Measurements from ENCODE around the gene TSPAN3. TPM values are rescaled to one million over a fixed set of nuclear protein-coding genes. Genes with fewer than 3 reads are reported as not detected.

Gene TSPAN3
- total and polyA plus RNA-seq, 2 donors (not counting 1 experiment from before 2014, with no cell fraction given) = 109 to 130 TPM

DNA sequence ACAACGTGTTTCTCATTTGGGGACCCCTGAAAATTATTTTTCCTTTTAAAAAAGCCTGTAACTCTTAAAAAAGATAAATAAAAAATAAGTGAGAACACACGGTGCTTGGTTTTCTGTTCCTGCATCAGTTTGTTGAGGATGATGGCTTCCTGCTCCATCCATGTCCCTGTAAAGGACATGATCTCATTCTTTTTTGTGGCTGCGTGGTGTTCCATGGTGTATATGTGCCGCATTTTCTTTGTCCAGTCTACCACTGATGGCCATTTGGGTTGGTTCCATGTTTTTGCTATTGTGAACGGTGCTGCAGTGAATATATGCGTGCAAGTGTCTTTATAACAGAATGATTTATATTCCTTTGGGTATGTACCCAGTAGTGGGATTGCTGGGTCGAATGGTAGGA, 2.3 kb downstream of the TSPAN3 start:
- H3K27ac Mint-ChIP-seq = peak overlapping the region; percentile 81

More for the DNA sequence above, 2.3 kb downstream of the TSPAN3 start:
- Histone ChIP-seq H3K9ac (ENCODE audit: low read length) (peak overlapping the region; percentile 94), H3K27me3 (replicated peaks in 1 of 4; ENCODE audit: control extremely low read depth in 1 of 4, control insufficient read depth in 3 of 4, insufficient read depth in 4 of 4, low read length in 3 of 4) (no peaks in the 10 kb centered on the region), H3K9me3 (ENCODE audit: control extremely low read depth in 1 of 3, control insufficient read depth in 2 of 3, insufficient read depth in 1 of 3, low read length in 2 of 3) (no peaks in the 10 kb centered on the region), H3K4me2 (replicated peaks; ENCODE audit: low read depth, low read length, poor library complexity, severe bottlenecking) (peak overlapping the region; percentile 81), H3K4me1 (ENCODE audit: control insufficient read depth in 2 of 2, insufficient read depth in 2 of 2, low read length in 2 of 2) (peaks cover 66 to 69% of the 10 kb centered on the region in 2 donors), H3K27ac (ENCODE audit: low read length in 2 of 2) (peak overlapping the region; percentile 84 to 89), H3K4me3 (ENCODE audit: control extremely low read depth in 1 of 5, extremely low read depth in 1 of 5, insufficient read depth in 1 of 5, low read depth in 2 of 5, low read length in 4 of 5) (peak overlapping the region in 1 of 5 experiments; percentile 92), H2AFZ (ENCODE audit: insufficient read depth, low read depth, low read length, poor library complexity, severe bottlenecking) (no peak overlapping the region), H3K36me3 (replicated peaks in 1 of 2; ENCODE audit: control extremely low read depth in 1 of 2, control insufficient read depth in 1 of 2, extremely low read depth in 1 of 2, insufficient read depth in 2 of 2, low read length in 1 of 2) (peaks cover 0 to 14% of the 10 kb centered on the region in 2 experiments), H4K20me1 (ENCODE audit: control insufficient read depth, insufficient read depth, low read length, poor library complexity, severe bottlenecking) (peaks cover 8% of the 10 kb centered on the region), H3K79me2 (ENCODE audit: control insufficient read depth, insufficient read depth, low read length) (peaks cover 82% of the 10 kb centered on the region)
- intact Hi-C loops (cut with micrococcal nuclease) = loop anchor here (5.0 kb wide), 1 partner anchor 36 kb away; no protein-coding TSS in a partner anchor
- 90% methylated on average over 2 of the region's 7 CpGs for WGBS (ENCODE audit: insufficient coverage)
- ChIA-PET CTCF (interaction anchor here (1.2 to 2.6 kb wide), 5 partner anchors 33 to 122 kb away, joined by 3 to 7 read pairs (median 4); no protein-coding TSS in a partner anchor), POLR2A (no interaction called here)
- no peak for TF ChIP-seq EZH2 (IDR thresholded peaks at IDR 0.05; ENCODE audit: borderline replicate concordance, insufficient read depth, low read depth, low read length, poor library complexity, severe bottlenecking)
- TF ChIP-seq, protein P1, sequence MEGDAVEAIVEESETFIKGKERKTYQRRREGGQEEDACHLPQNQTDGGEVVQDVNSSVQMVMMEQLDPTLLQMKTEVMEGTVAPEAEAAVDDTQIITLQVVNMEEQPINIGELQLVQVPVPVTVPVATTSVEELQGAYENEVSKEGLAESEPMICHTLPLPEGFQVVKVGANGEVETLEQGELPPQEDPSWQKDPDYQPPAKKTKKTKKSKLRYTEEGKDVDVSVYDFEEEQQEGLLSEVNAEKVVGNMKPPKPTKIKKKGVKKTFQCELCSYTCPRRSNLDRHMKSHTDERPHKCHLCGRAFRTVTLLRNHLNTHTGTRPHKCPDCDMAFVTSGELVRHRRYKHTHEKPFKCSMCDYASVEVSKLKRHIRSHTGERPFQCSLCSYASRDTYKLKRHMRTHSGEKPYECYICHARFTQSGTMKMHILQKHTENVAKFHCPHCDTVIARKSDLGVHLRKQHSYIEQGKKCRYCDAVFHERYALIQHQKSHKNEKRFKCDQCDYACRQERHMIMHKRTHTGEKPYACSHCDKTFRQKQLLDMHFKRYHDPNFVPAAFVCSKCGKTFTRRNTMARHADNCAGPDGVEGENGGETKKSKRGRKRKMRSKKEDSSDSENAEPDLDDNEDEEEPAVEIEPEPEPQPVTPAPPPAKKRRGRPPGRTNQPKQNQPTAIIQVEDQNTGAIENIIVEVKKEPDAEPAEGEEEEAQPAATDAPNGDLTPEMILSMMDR (IDR thresholded peaks at IDR 0.05) = no peak
- no peak for DNase-seq
- ATAC-seq (ENCODE audit: low read depth) = no peak
- H3K4me3 Mint-ChIP-seq = peak overlapping the region; percentile 87
- peaks cover 69% of the 10 kb centered on the region for H3K4me1 Mint-ChIP-seq
- no peaks in the 10 kb centered on the region for H3K9me3 Mint-ChIP-seq (ENCODE audit: insufficient read depth)
- no peaks in the 10 kb centered on the region for H3K27me3 Mint-ChIP-seq

All from B cell (primary cell).